Measurements from ENCODE around the gene GTF3A.

GTF3A gene

DNA sequence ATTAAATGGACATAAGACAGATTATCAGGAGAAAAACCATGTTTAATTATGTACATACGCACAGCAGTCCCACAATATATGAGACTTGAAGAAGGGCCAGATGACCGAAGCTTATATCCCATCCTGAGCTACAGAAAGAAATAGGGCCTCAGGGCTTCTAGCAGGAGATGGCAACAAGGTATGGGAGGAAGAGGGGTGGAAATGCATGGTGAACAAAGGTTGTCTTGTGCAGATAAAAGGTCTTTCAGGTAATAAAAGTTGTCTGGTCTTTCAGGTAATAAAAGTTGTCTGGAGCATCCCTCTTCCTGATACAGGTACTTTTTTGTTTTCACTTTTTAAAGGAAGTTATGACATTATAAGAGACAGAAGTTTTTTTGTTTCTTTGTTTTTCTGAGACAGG, 15.4 kb upstream of the GTF3A start:
- TF ChIP-seq POLR2AphosphoS5 (IDR thresholded peaks at IDR 0.05; ENCODE audit: low read depth, low read length) (no peak), TAF1 (IDR thresholded peaks at IDR 0.05; ENCODE audit: borderline replicate concordance, insufficient read depth, low read length) (no peak), FOXP2 (optimal IDR thresholded peaks at IDR 0.05; ENCODE audit: borderline replicate concordance, extremely low read depth, extremely low read length, insufficient read depth) (no peak), SIN3A (IDR thresholded peaks at IDR 0.05; ENCODE audit: borderline replicate concordance, insufficient read depth, low read length) (no peak)
- TF ChIP-seq, protein P1, sequence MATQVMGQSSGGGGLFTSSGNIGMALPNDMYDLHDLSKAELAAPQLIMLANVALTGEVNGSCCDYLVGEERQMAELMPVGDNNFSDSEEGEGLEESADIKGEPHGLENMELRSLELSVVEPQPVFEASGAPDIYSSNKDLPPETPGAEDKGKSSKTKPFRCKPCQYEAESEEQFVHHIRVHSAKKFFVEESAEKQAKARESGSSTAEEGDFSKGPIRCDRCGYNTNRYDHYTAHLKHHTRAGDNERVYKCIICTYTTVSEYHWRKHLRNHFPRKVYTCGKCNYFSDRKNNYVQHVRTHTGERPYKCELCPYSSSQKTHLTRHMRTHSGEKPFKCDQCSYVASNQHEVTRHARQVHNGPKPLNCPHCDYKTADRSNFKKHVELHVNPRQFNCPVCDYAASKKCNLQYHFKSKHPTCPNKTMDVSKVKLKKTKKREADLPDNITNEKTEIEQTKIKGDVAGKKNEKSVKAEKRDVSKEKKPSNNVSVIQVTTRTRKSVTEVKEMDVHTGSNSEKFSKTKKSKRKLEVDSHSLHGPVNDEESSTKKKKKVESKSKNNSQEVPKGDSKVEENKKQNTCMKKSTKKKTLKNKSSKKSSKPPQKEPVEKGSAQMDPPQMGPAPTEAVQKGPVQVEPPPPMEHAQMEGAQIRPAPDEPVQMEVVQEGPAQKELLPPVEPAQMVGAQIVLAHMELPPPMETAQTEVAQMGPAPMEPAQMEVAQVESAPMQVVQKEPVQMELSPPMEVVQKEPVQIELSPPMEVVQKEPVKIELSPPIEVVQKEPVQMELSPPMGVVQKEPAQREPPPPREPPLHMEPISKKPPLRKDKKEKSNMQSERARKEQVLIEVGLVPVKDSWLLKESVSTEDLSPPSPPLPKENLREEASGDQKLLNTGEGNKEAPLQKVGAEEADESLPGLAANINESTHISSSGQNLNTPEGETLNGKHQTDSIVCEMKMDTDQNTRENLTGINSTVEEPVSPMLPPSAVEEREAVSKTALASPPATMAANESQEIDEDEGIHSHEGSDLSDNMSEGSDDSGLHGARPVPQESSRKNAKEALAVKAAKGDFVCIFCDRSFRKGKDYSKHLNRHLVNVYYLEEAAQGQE (IDR thresholded peaks at IDR 0.05; ENCODE audit: insufficient read depth in 1 of 2, low read depth in 2 of 2, low read length in 2 of 2), result no peak

DNA sequence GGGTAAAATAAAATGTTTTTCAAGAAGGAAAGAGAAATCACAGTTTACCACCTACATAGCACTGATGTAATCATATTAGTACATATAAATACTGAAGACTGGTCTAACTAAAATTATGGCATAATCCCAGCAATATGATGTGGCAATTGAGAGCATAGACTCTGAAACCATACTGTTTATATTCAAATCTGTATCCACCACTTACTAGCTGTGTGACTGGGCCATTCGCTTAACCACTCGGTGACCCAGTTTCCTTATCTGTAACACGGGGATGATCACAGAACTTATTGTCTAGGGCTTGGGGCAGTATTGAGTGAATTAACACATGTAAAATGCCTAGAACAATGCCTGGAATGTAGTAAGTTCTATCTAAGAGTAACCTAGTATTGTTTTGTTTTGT, 13.1 kb upstream of the GTF3A start:
- TF ChIP-seq SIN3A (IDR thresholded peaks at IDR 0.05; ENCODE audit: borderline replicate concordance, insufficient read depth, low read length) (no peak), TAF1 (IDR thresholded peaks at IDR 0.05; ENCODE audit: borderline replicate concordance, insufficient read depth, low read length) (no peak), FOXP2 (optimal IDR thresholded peaks at IDR 0.05; ENCODE audit: borderline replicate concordance, extremely low read depth, extremely low read length, insufficient read depth) (no peak), POLR2AphosphoS5 (IDR thresholded peaks at IDR 0.05; ENCODE audit: low read depth, low read length) (no peak)
- TF ChIP-seq, protein P1 (IDR thresholded peaks at IDR 0.05; ENCODE audit: insufficient read depth in 1 of 2, low read depth in 2 of 2, low read length in 2 of 2), result no peak

DNA sequence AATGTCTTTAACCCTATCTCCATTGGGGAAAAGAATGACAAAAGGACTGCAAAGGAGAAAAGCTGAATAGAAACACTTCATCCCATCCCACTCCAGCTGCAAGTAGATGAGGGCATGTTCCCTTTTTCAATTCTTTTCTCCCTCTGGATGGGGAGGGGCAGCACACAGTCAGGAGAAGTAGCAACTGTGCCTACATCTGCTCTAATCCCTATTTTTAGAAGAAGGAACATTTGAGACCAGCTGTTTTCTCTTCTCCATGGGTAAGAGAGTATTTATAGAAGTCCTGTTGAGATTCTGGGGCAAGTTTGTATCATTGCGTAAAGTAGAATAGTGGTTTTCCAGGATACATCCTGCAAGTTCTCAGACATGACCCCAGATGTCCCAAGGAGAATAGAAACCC, 9.3 kb upstream of the GTF3A start:
- TF ChIP-seq POLR2AphosphoS5 (IDR thresholded peaks at IDR 0.05; ENCODE audit: low read depth, low read length) (no peak), FOXP2 (optimal IDR thresholded peaks at IDR 0.05; ENCODE audit: borderline replicate concordance, extremely low read depth, extremely low read length, insufficient read depth) (no peak), SIN3A (IDR thresholded peaks at IDR 0.05; ENCODE audit: borderline replicate concordance, insufficient read depth, low read length) (no peak), TAF1 (IDR thresholded peaks at IDR 0.05; ENCODE audit: borderline replicate concordance, insufficient read depth, low read length) (no peak)
- TF ChIP-seq, protein P1 (IDR thresholded peaks at IDR 0.05; ENCODE audit: insufficient read depth in 1 of 2, low read depth in 2 of 2, low read length in 2 of 2), result no peak

DNA sequence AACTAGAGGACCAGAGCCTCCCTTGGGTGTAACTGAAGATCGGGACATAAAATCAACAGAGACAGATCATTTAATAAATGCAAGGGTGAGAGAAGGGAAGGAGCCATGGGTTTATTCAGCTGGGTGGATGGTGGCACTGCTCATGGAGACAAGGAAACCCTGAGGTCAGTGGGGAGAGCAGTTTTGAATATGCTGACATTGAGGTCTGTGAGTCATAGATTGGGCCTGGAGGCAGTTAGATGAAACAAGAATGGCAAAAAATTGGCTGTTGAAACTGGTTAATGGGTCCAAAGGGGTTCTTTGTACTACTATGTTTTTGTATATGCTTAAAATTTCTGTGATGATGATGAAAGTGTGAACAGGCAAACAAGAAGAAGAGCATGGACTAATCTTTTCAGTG, 5.1 kb upstream of the GTF3A start:
- TF ChIP-seq, protein P1 (IDR thresholded peaks at IDR 0.05; ENCODE audit: insufficient read depth in 1 of 2, low read depth in 2 of 2, low read length in 2 of 2), result no peak
- TF ChIP-seq SIN3A (IDR thresholded peaks at IDR 0.05; ENCODE audit: borderline replicate concordance, insufficient read depth, low read length) (no peak), POLR2AphosphoS5 (IDR thresholded peaks at IDR 0.05; ENCODE audit: low read depth, low read length) (no peak), TAF1 (IDR thresholded peaks at IDR 0.05; ENCODE audit: borderline replicate concordance, insufficient read depth, low read length) (no peak), FOXP2 (optimal IDR thresholded peaks at IDR 0.05; ENCODE audit: borderline replicate concordance, extremely low read depth, extremely low read length, insufficient read depth) (no peak)
